Gastroesophageal sphincter (tissue), 3 donors: ENCODE measurements around the gene FAM20A.

Experiments used
- CTCF ChIP-seq, 4 experiments: fragments of 200-600 bp in 2 of 4; fragments of 450-650 bp in 2 of 4; sonication (generic) in 1 of 4; IDR thresholded peaks; one replicate each; pipeline ENCODE4 v1.5.1; 2017 to 2019; ENCODE audit warnings: antibody characterized with exemption in 4 of 4, mild to moderate bottlenecking in 2 of 4, moderate library complexity in 2 of 4
- POLR2A ChIP-seq, 2 donors: fragments of 450-650 bp; IDR thresholded peaks; one replicate each; pipeline ENCODE4 v1.6.1; 2017; ENCODE audit warnings: antibody characterized with exemption in 2 of 2, mild to moderate bottlenecking in 2 of 2, moderate library complexity in 1 of 2
- POLR2AphosphoS5 ChIP-seq: sonication (generic); formaldehyde crosslinking; IDR thresholded peaks from one replicate; pipeline ENCODE4 v1.6.1; 2017; ENCODE audit warnings: antibody characterized with exemption

GRCh38 chr17:68567581-68567980 is 33.6 kb downstream of the FAM20A start:
- no peak for TF ChIP-seq POLR2A (IDR thresholded peaks at IDR 0.05)
- TF ChIP-seq CTCF (IDR thresholded peaks at IDR 0.05), result no peak
- no peak for TF ChIP-seq POLR2AphosphoS5
